ENCODE data around the gene CHST9. TPM values are rescaled to one million over a fixed set of nuclear protein-coding genes. Genes with fewer than 3 reads are reported as not detected.

The CHST9 gene
- total RNA-seq, 1 donor from 2014 or later = not detected

DNA sequence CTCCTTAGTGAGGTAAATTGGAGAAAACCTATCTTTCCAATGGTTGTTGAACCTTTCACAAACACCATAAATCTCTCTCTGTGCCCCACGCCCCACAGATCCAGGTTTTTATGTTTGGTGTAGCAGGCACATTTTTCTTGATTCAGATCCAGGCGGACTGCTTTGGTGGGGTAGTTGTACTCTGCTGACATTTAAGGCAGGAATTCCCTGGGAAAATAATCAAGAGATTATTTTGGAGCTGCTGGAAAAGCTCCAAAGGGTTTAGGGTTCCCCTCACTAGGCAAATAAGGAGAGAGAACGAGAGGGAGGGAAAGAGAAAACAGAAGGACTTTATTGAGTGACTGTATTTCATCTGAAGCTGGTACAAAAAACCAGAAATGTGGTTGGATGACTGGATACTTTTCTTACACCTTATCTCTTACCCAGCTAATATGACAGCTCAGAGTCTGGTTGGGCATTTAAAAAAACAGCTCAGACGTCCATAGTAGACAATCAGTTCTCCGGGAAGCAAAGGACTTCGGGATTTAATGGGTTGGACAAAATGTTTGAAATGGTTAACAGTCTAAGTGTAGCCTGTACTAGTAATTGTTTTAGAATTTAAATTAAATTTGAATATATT lies 316.0 kb downstream of the CHST9 start:
- no peak for DNase-seq (ENCODE audit: low read depth)

DNA sequence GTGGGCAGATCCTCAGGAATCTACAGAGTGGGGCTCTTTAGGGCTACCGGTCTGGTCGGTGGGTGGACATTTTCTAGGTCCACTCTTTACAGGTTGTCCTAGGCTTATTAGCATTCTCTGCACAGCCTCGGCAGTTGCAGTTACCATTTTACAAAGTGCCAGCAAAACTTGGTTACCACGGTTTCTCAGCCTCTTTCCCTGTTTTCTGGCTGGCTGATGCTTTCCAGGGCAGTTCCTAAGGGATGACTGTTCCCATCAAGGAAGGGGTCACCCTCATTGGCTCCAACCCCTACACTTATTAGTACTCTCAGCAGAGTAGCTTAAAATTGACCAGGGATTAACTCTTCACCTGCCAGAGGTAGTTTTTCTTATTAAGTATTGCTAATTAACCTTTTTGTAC lies 317.6 kb downstream of the CHST9 start:
- DNase-seq (ENCODE audit: low read depth) = no peak

DNA sequence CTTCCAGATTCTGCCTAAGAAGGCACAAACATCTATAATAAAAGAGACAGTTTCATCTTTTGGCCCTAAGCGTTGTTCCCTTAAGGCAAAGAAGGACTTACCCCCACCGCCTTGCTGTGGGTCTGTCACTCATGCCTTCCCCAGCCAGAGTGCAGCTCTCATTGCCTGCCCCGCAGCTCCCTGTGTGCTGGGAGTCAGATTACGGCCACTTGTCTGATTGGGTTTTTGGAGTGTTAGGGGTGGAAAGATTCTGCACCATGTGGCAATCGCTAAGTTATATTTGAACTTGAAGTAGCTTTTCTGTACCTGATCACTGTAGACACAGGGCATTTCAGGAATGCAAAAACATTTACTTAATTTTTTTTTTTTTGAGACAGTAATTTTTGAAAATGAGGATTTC lies 319.6 kb downstream of the CHST9 start, which contains the start of gene AQP4:
Gene AQP4, minus strand, starts transcription at position 151 of the 400 bp plus-strand sequence. Its CDS starts 18 bp downstream, at position 133.
- DNase-seq (ENCODE audit: low read depth) = no peak

DNA sequence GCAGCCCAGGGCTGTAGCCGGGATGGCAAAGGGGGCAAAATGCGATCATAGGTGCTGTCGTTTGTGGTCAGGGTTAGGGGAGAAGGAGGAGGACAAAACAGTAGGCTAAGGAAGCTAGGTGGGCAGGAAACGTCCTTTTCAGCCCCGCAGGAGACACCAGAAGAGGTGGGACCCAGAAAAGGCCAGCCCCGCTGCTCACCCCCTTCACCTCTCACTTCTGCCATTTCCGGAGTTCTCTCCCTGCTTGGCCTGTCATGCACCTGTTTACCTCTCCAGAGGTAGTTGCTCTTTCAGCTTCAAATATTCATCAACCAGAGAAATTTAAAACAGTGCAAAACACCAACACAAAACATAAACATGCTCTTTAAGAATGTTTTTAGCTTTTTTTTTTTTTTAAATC lies 320.4 kb downstream of the CHST9 start:
- DNase-seq (ENCODE audit: low read depth) = no peak

DNA sequence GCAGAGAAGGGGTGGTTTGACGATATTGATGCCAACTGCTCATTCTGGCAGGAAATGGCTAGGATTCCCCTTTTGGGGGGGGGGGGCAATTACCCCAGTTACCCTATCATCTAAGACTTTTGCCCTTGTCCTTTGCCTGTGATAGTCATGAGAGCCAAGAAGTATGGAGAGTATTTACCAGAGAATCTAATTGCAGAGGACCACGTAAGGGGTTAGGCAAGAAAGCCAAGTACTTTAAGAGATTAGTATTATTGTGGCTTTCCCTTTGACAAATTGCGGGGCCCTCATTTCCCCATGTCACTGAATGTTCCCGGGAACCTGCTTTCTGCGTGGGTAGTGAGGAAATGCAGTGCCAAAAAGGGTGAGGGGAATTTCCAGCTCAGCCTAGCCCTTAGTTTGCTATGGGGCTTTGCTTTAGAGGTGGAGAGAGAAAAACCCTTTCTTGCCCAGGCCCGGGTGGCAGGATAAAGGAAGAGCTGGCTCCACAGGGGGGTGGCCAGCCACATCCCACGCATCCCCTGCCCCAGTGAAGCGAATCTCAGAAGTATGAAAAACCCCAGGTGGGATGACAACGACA lies 321.1 kb downstream of the CHST9 start:
- no peak for DNase-seq (ENCODE audit: low read depth)

DNA sequence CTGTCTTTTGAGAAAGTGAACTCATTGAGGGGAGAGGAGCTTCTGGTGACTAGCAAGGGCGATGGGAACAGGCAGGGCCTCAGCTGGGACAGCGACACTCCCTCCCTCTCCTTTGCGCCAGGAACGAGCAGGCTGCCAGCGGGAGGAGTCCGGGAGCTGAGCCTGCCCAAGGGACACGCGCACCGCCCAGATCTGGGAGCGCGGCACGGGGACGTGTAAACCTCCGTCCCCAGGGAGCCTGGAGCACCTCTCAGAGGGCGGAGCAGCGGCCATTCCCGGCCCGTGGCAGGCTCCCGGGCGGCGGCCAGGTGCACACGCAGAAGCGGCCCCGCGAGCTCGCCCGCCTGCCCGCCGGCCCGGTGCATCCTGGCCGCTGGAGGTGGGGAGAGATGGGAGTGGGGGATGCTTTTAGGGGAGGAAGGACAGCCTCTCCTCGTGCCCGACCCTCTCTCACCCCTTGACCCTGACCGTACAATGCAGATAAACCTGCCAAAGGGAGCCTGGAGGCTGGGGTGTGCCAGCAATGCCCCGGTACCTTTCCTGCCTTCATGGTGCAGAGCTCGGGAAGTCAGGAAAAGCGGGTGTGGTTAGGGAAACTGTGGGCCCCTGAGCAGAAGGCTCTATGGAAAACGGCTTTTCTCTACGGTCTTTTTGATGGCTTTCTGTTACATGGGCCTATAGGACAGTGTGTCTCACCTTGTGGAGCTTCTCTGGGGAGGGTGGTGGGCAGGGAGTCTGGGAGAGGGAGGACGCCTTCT lies 321.8 kb downstream of the CHST9 start:
- no peak for DNase-seq (ENCODE audit: low read depth)

DNA sequence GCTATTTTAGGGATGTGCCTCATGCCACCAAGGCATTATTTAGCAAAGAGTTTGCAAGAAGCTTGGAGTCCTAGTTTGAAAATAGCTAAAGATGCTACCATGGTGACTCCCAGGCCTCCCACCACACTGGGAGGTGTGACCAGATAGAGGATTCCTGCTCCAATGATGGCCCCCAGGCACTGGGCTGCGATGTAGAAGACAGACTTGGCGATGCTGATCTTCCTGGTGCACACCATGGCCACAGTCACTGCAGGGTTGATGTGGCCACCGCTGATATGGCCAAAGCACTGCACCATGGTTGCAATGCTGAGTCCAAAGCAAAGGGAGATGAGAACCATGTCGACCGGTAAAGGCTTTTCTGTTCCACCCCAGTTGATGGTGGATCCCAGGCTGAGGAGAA lies 323.0 kb downstream of the CHST9 start:
- DNase-seq (ENCODE audit: low read depth) = no peak

All from myocyte (in vitro differentiated cells).